WTC11 (cell line): ENCODE data around the gene VWA3B. TPM values are rescaled to one million over a fixed set of nuclear protein-coding genes. Genes with fewer than 3 reads are reported as not detected.

ENCODE experiments used
- ATAC-seq: fragments of 200-7000 bp; cut with Tn5 transposase; 2 replicates; pipeline ENCODE4 v1.10.0; 2021; ENCODE audit warnings: mild to moderate bottlenecking, moderate library complexity
- CTCF ChIA-PET: fragments of 300-600 bp; sonication (Branson Sonifier 250); formaldehyde crosslinking; loops from one replicate; lab custom pipeline; 2021; ENCODE audit warnings: antibody characterized with exemption; lab: Charles Lee
- POLR2A ChIA-PET: fragments of 350-600 bp; sonication (Branson Sonifier 250); formaldehyde crosslinking; loops from one replicate; lab custom pipeline; 2021; ENCODE audit warnings: antibody characterized with exemption; lab: Charles Lee
- DNase-seq: peaks from one replicate; pipeline ENCODE4 v3.0.0; 2021; ENCODE audit warnings: low spot score
- H3K27ac Mint-ChIP-seq: 2 replicates; pipeline ENCODE4 v1.8.0; 2021; ENCODE audit warnings: mixed read lengths
- H3K27me3 Mint-ChIP-seq: 2 replicates; pipeline ENCODE4 v1.8.0; 2021; ENCODE audit warnings: low read depth, mild to moderate bottlenecking, moderate library complexity, mixed read lengths
- H3K36me3 Mint-ChIP-seq: 2 replicates; pipeline ENCODE4 v1.8.0; 2021; ENCODE audit warnings: mixed read lengths
- H3K4me1 Mint-ChIP-seq: 2 replicates; pipeline ENCODE4 v1.8.0; 2022; ENCODE audit warnings: mixed read lengths
- H3K4me3 Mint-ChIP-seq: 2 replicates; pipeline ENCODE4 v1.8.0; 2021; ENCODE audit warnings: mild to moderate bottlenecking, moderate library complexity, mixed read lengths
- H3K9me3 Mint-ChIP-seq: 2 replicates; pipeline ENCODE4 v1.8.0; 2021; ENCODE audit warnings: mixed read lengths
- ATF1 ChIP-seq: sonication (generic); formaldehyde crosslinking; IDR thresholded peaks from 2 replicates; pipeline ENCODE4 v1.8.1; 2023; ENCODE audit warnings: mild to moderate bottlenecking, moderate library complexity, missing genetic modification reagents
- CREM ChIP-seq: sonication (generic); formaldehyde crosslinking; IDR thresholded peaks from 2 replicates; pipeline ENCODE4 v1.8.1; 2022; ENCODE audit warnings: mild to moderate bottlenecking, missing genetic modification reagents, moderate library complexity
- FOXP1 ChIP-seq: sonication (generic); formaldehyde crosslinking; IDR thresholded peaks from 2 replicates; pipeline ENCODE4 v1.8.0; 2022; ENCODE audit warnings: missing genetic modification reagents, mild to moderate bottlenecking, moderate library complexity, borderline replicate concordance
- GABPB1 ChIP-seq: sonication (generic); formaldehyde crosslinking; IDR thresholded peaks from 2 replicates; pipeline ENCODE4 v1.8.1; 2023; ENCODE audit warnings: mild to moderate bottlenecking, missing genetic modification reagents
- HMGXB4 ChIP-seq: sonication (generic); formaldehyde crosslinking; IDR thresholded peaks from 2 replicates; pipeline ENCODE4 v1.8.1; 2023; ENCODE audit warnings: mild to moderate bottlenecking, moderate library complexity, missing genetic modification reagents
- JAZF1 ChIP-seq: fragments of 250-450 bp; sonication (Bioruptor Pico); IDR thresholded peaks from 2 replicates; pipeline ENCODE4 v1.9.0; 2021; ENCODE audit warnings: moderate library complexity, mild to moderate bottlenecking, inconsistent platforms
- NR2C2 ChIP-seq: sonication (generic); formaldehyde crosslinking; IDR thresholded peaks from 2 replicates; pipeline ENCODE4 v1.8.0; 2022; ENCODE audit warnings: mild to moderate bottlenecking, missing genetic modification reagents
- PRRX2 ChIP-seq: fragments of 250-450 bp; sonication (Bioruptor Pico); IDR thresholded peaks from 2 replicates; pipeline ENCODE4 v1.8.0; 2021; ENCODE audit warnings: mild to moderate bottlenecking
- RELA ChIP-seq: sonication (generic); formaldehyde crosslinking; IDR thresholded peaks from 2 replicates; pipeline ENCODE4 v1.8.1; 2022; ENCODE audit warnings: missing genetic modification reagents, mild to moderate bottlenecking, borderline replicate concordance
- SOX15 ChIP-seq: fragments of 250-450 bp; sonication (Bioruptor Pico); IDR thresholded peaks from 2 replicates; pipeline ENCODE4 v1.9.0; 2021; ENCODE audit warnings: mild to moderate bottlenecking
- USF2 ChIP-seq: sonication (generic); formaldehyde crosslinking; IDR thresholded peaks from 2 replicates; pipeline ENCODE4 v1.8.1; 2023; ENCODE audit warnings: mild to moderate bottlenecking, missing genetic modification reagents, moderate library complexity
- ZNF281 ChIP-seq: sonication (generic); formaldehyde crosslinking; IDR thresholded peaks from 2 replicates; pipeline ENCODE4 v1.8.0; 2023; ENCODE audit warnings: mild to moderate bottlenecking, missing genetic modification reagents
- ZNF317 ChIP-seq: sonication (generic); formaldehyde crosslinking; IDR thresholded peaks from 2 replicates; pipeline ENCODE4 v1.8.1; 2023; ENCODE audit warnings: low read depth, mild to moderate bottlenecking, moderate library complexity, missing genetic modification reagents, borderline replicate concordance
- total RNA-seq: library from RNA; stranded (reverse); gene quantifications from 3 replicates; pipeline ENCODE4 v1.2.3, GENCODE V29; 2021
- TF ChIP-seq, protein P1 (sequence below): sonication (generic); formaldehyde crosslinking; IDR thresholded peaks from 2 replicates; pipeline ENCODE4 v1.8.1; 2022; ENCODE audit warnings: mild to moderate bottlenecking, moderate library complexity, missing genetic modification reagents
- TF ChIP-seq, protein P2 (sequence below): sonication (generic); formaldehyde crosslinking; IDR thresholded peaks from 2 replicates; pipeline ENCODE4 v1.8.0; 2022; ENCODE audit warnings: mild to moderate bottlenecking, missing genetic modification reagents
- TF ChIP-seq, protein P3 (sequence below): sonication (generic); formaldehyde crosslinking; IDR thresholded peaks from 2 replicates; pipeline ENCODE4 v1.8.0; 2022; ENCODE audit warnings: missing genetic modification reagents

Gene VWA3B
- total RNA-seq, 1 experiment from 2014 or later: not detected

DNA sequence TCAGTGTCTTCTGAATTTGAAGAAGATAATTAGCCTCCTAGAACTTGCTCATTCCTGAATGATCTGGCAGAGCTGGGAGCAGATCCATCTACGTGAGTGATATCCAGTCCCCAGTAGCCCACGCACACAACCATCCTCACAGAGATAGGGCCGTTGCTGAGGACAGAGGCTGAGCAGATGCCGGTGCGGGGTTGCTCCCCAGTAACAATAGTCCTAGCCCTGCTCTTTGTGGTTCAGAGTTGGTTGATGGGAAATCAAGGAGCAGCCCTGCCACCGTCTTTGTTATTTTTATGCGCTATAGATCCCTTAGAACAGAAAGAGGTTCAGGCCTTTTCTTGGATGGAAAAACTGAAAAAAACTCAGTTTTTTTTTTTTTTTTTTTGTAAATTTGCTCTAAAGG is 69.3 kb downstream of the VWA3B start:
- DNase-seq (no peak), ATAC-seq (no peak)
- TF ChIP-seq, protein P1, sequence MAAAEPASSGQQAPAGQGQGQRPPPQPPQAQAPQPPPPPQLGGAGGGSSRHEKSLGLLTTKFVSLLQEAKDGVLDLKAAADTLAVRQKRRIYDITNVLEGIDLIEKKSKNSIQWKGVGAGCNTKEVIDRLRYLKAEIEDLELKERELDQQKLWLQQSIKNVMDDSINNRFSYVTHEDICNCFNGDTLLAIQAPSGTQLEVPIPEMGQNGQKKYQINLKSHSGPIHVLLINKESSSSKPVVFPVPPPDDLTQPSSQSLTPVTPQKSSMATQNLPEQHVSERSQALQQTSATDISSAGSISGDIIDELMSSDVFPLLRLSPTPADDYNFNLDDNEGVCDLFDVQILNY: no peak
- no peaks in the 10 kb centered on the region for H3K27me3 Mint-ChIP-seq
- H3K4me1 Mint-ChIP-seq: peaks cover 13% of the 10 kb centered on the region; the same call in 1 of the 2 replicates
- no peaks in the 10 kb centered on the region for H3K9me3 Mint-ChIP-seq
- no peak overlapping the region for H3K27ac Mint-ChIP-seq
- H3K36me3 Mint-ChIP-seq: no peaks in the 10 kb centered on the region
- CTCF ChIA-PET: interaction anchor here (1.5 kb wide), 1 partner anchor 416 kb away, joined by 4 read pairs; no protein-coding TSS in a partner anchor
- POLR2A ChIA-PET: no interaction called here
- H3K4me3 Mint-ChIP-seq: no peak overlapping the region

DNA sequence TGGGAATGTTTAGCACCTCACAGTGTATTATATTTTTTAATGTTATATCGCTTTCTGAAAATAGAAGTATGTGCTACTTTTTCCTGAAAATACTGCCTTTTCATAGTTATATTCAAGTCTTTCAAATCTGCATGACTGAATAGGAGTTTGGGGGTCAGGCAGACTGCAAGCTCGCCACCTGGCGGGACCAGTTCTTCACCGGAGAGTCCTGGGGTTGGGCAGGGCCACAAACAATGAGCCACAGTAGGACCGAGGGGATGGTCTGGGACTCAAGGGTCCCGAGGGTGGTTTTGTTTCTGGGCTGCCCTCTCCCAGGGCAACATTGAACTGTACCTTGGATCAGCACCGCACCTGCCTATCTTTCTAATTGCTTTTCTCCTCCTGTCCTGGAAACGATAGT is 70.6 kb downstream of the VWA3B start:
- TF ChIP-seq USF2: no peak
- TF ChIP-seq, protein P2, sequence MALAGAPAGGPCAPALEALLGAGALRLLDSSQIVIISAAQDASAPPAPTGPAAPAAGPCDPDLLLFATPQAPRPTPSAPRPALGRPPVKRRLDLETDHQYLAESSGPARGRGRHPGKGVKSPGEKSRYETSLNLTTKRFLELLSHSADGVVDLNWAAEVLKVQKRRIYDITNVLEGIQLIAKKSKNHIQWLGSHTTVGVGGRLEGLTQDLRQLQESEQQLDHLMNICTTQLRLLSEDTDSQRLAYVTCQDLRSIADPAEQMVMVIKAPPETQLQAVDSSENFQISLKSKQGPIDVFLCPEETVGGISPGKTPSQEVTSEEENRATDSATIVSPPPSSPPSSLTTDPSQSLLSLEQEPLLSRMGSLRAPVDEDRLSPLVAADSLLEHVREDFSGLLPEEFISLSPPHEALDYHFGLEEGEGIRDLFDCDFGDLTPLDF (CRISPR knock-in tag): no peak
- TF ChIP-seq NR2C2 (CRISPR knock-in tag): no peak
- no peak for TF ChIP-seq ZNF317 (CRISPR knock-in tag)
- TF ChIP-seq, protein P1: no peak
- TF ChIP-seq JAZF1 (CRISPR knock-in tag): no peak
- TF ChIP-seq, protein P3, sequence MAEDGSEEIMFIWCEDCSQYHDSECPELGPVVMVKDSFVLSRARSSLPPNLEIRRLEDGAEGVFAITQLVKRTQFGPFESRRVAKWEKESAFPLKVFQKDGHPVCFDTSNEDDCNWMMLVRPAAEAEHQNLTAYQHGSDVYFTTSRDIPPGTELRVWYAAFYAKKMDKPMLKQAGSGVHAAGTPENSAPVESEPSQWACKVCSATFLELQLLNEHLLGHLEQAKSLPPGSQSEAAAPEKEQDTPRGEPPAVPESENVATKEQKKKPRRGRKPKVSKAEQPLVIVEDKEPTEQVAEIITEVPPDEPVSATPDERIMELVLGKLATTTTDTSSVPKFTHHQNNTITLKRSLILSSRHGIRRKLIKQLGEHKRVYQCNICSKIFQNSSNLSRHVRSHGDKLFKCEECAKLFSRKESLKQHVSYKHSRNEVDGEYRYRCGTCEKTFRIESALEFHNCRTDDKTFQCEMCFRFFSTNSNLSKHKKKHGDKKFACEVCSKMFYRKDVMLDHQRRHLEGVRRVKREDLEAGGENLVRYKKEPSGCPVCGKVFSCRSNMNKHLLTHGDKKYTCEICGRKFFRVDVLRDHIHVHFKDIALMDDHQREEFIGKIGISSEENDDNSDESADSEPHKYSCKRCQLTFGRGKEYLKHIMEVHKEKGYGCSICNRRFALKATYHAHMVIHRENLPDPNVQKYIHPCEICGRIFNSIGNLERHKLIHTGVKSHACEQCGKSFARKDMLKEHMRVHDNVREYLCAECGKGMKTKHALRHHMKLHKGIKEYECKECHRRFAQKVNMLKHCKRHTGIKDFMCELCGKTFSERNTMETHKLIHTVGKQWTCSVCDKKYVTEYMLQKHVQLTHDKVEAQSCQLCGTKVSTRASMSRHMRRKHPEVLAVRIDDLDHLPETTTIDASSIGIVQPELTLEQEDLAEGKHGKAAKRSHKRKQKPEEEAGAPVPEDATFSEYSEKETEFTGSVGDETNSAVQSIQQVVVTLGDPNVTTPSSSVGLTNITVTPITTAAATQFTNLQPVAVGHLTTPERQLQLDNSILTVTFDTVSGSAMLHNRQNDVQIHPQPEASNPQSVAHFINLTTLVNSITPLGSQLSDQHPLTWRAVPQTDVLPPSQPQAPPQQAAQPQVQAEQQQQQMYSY (CRISPR knock-in tag): no peak
- TF ChIP-seq RELA: no peak
- no peak for TF ChIP-seq ZNF281
- no peak for TF ChIP-seq SOX15 (CRISPR knock-in tag)
- no peak for TF ChIP-seq PRRX2
- no peak for TF ChIP-seq GABPB1
- TF ChIP-seq HMGXB4 (CRISPR knock-in tag): no peak
- no peak for TF ChIP-seq FOXP1 (CRISPR knock-in tag)
- no peak for TF ChIP-seq ATF1 (CRISPR knock-in tag)
- TF ChIP-seq CREM (CRISPR knock-in tag): no peak
- DNase-seq (peak; percentile 54), ATAC-seq (peak; percentile 91)
- Mint-ChIP-seq H3K27ac (no peak overlapping the region), H3K4me3 (no peak overlapping the region), H3K27me3 (no peaks in the 10 kb centered on the region), H3K9me3 (no peaks in the 10 kb centered on the region), H3K36me3 (no peaks in the 10 kb centered on the region), H3K4me1 (peaks cover 13% of the 10 kb centered on the region; the same call in 1 of the 2 replicates)
- CTCF ChIA-PET: interaction anchor here (0.6 to 1.6 kb wide), 3 partner anchors 112 to 351 kb away, joined by 3 to 4 read pairs (median 3); no protein-coding TSS in a partner anchor
- POLR2A ChIA-PET: no interaction called here
